OCI-LY1 (cell line): ENCODE measurements around the gene ARHGEF19.
"Not testable (repeated sequence)": the region's sequence is repeated elsewhere in the genome, so short reads cannot be mapped to it uniquely, and the experiment has no call there.

Experiments used
- H2AFZ ChIP-seq: fragments of 200-600 bp; sonication (generic), shearing (Covaris generic); 2 replicates; pipeline ENCODE4 v1.6.0; 2014; ENCODE audit warnings: antibody characterized with exemption, mild to moderate bottlenecking, low read length
- H3F3A ChIP-seq: fragments of 200-600 bp; sonication (generic), shearing (Covaris generic); 2 replicates; pipeline ENCODE4 v1.6.0; 2014; ENCODE audit warnings: mild to moderate bottlenecking, antibody characterized with exemption, low read length, moderate library complexity; ENCODE audit not compliant: insufficient read depth
- H3K27ac ChIP-seq: fragments of 200-600 bp; sonication (generic); 2 replicates; pipeline ENCODE4 v1.5.1; 2014; ENCODE audit warnings: low read length, mixed run types, mild to moderate bottlenecking, low read depth; ENCODE audit not compliant: poor library complexity, severe bottlenecking
- H3K27me3 ChIP-seq: fragments of 200-600 bp; sonication (generic); 2 replicates; pipeline ENCODE4 v1.6.0; 2014; ENCODE audit warnings: antibody characterized with exemption, mild to moderate bottlenecking, low read length, moderate library complexity; ENCODE audit not compliant: insufficient read depth
- H3K36me3 ChIP-seq: fragments of 200-600 bp; sonication (generic); 2 replicates; pipeline ENCODE4 v1.6.1; 2014; ENCODE audit warnings: mild to moderate bottlenecking, antibody characterized with exemption, low read length, moderate library complexity, mixed read lengths; ENCODE audit not compliant: insufficient read depth
- H3K4me1 ChIP-seq: fragments of 200-600 bp; sonication (generic); 2 replicates; pipeline ENCODE4 v1.5.1; 2014; ENCODE audit warnings: mild to moderate bottlenecking, low read length, moderate library complexity; ENCODE audit not compliant: insufficient read depth, severe bottlenecking
- H3K4me2 ChIP-seq: fragments of 200-600 bp; sonication (generic), shearing (Covaris generic); 2 replicates; pipeline ENCODE4 v1.6.1; 2014; ENCODE audit warnings: low read length
- H3K4me3 ChIP-seq: fragments of 200-600 bp; sonication (generic); 2 replicates; pipeline ENCODE4 v1.5.1; 2014; ENCODE audit warnings: low read length, low read depth, mild to moderate bottlenecking, mixed read lengths; ENCODE audit not compliant: poor library complexity, severe bottlenecking
- H3K79me2 ChIP-seq: fragments of 200-600 bp; shearing (Covaris generic); 2 replicates; pipeline ENCODE4 v1.6.1; 2016; ENCODE audit warnings: mixed run types, low read length, mixed read lengths; ENCODE audit not compliant: insufficient read depth
- H3K9ac ChIP-seq: fragments of 200-600 bp; sonication (generic), shearing (Covaris generic); 2 replicates; pipeline ENCODE4 v1.6.1; 2014; ENCODE audit warnings: mild to moderate bottlenecking, low read length, mixed read lengths
- H3K9me2 ChIP-seq: fragments of 200-600 bp; sonication (generic), shearing (Covaris generic); 2 replicates; pipeline ENCODE4 v1.6.1; 2014; ENCODE audit warnings: low read depth, mild to moderate bottlenecking, low read length, mixed read lengths
- H3K9me3 ChIP-seq: fragments of 200-600 bp; shearing (Covaris generic); 2 replicates; pipeline ENCODE4 v1.6.1; 2014; ENCODE audit warnings: low read length, mixed read lengths
- H4K20me1 ChIP-seq: fragments of 200-600 bp; sonication (generic), shearing (Covaris generic); 2 replicates; pipeline ENCODE4 v1.6.0; 2016; ENCODE audit warnings: mild to moderate bottlenecking, low read length; ENCODE audit not compliant: insufficient read depth
- EZH2 ChIP-seq: fragments of 200-600 bp; sonication (generic), shearing (Covaris generic); IDR thresholded peaks from 2 replicates; pipeline ENCODE4 v1.8.0; 2017; ENCODE audit warnings: borderline replicate concordance, mixed run types, mild to moderate bottlenecking, antibody characterized with exemption, low read length, moderate library complexity, mixed read lengths
- TF ChIP-seq, protein P1 (sequence below): fragments of 200-600 bp; sonication (generic), shearing (Covaris generic); IDR thresholded peaks from 2 replicates; pipeline ENCODE4 v1.5.1; 2017; ENCODE audit warnings: mild to moderate bottlenecking, antibody characterized with exemption, low read length, moderate library complexity, mixed read lengths

ARHGEF19 gene

GRCh38 chr1:16226490-16227179, 14.2 kb upstream of the ARHGEF19 start:
- no peaks in the 10 kb centered on the region for H3K9me2 ChIP-seq
- H3K4me1 ChIP-seq = no peaks in the 10 kb centered on the region
- H3K9me3 ChIP-seq = no peaks in the 10 kb centered on the region
- H3K4me2 ChIP-seq = no peak overlapping the region
- no peak overlapping the region for H2AFZ ChIP-seq
- H3K79me2 ChIP-seq = no peaks in the 10 kb centered on the region
- H3K4me3 ChIP-seq = no peak overlapping the region
- H4K20me1 ChIP-seq = no peaks in the 10 kb centered on the region
- TF ChIP-seq, protein P1, sequence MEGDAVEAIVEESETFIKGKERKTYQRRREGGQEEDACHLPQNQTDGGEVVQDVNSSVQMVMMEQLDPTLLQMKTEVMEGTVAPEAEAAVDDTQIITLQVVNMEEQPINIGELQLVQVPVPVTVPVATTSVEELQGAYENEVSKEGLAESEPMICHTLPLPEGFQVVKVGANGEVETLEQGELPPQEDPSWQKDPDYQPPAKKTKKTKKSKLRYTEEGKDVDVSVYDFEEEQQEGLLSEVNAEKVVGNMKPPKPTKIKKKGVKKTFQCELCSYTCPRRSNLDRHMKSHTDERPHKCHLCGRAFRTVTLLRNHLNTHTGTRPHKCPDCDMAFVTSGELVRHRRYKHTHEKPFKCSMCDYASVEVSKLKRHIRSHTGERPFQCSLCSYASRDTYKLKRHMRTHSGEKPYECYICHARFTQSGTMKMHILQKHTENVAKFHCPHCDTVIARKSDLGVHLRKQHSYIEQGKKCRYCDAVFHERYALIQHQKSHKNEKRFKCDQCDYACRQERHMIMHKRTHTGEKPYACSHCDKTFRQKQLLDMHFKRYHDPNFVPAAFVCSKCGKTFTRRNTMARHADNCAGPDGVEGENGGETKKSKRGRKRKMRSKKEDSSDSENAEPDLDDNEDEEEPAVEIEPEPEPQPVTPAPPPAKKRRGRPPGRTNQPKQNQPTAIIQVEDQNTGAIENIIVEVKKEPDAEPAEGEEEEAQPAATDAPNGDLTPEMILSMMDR = no peak
- no peak for TF ChIP-seq EZH2
- H3K9ac ChIP-seq = no peak overlapping the region
- H3K27ac ChIP-seq = no peak overlapping the region
- no peaks in the 10 kb centered on the region for H3K27me3 ChIP-seq
- H3F3A ChIP-seq = no peaks in the 10 kb centered on the region
- no peaks in the 10 kb centered on the region for H3K36me3 ChIP-seq

GRCh38 chr1:16226129-16226489, 13.7 kb upstream of the ARHGEF19 start:
- Histone ChIP-seq H3K9ac (no peak overlapping the region), H3K4me3 (no peak overlapping the region), H3K4me2 (no peak overlapping the region), H3K9me3 (no peaks in the 10 kb centered on the region), H2AFZ (no peak overlapping the region), H3K4me1 (no peaks in the 10 kb centered on the region), H3K27me3 (no peaks in the 10 kb centered on the region), H3F3A (no peaks in the 10 kb centered on the region), H3K36me3 (no peaks in the 10 kb centered on the region), H3K79me2 (no peaks in the 10 kb centered on the region), H3K27ac (no peak overlapping the region), H3K9me2 (no peaks in the 10 kb centered on the region), H4K20me1 (no peaks in the 10 kb centered on the region)
- TF ChIP-seq EZH2 = no peak
- TF ChIP-seq, protein P1 = no peak

GRCh38 chr1:16224472-16224871, 12.0 kb upstream of the ARHGEF19 start:
- Histone ChIP-seq H3K4me2 (no peak overlapping the region), H3K9me2 (no peaks in the 10 kb centered on the region), H3K27ac (no peak overlapping the region), H3K79me2 (no peaks in the 10 kb centered on the region), H3F3A (no peaks in the 10 kb centered on the region), H3K36me3 (no peaks in the 10 kb centered on the region), H4K20me1 (no peaks in the 10 kb centered on the region), H3K4me3 (no peak overlapping the region), H3K27me3 (no peaks in the 10 kb centered on the region), H3K9me3 (no peaks in the 10 kb centered on the region), H2AFZ (no peak overlapping the region), H3K4me1 (no peaks in the 10 kb centered on the region), H3K9ac (no peak overlapping the region)
- no peak for TF ChIP-seq EZH2
- TF ChIP-seq, protein P1 = no peak

- not testable (repeated sequence) for H3K9me2 ChIP-seq, H3K4me1 ChIP-seq, H3K9ac ChIP-seq, H3K4me3 ChIP-seq, H2AFZ ChIP-seq, H3K79me2 ChIP-seq, H4K20me1 ChIP-seq, H3K4me2 ChIP-seq, H3K9me3 ChIP-seq, H3F3A ChIP-seq, H3K27ac ChIP-seq, H3K27me3 ChIP-seq, H3K36me3 ChIP-seq
Observed at GRCh38 chr1:16222716-16223115, 10.3 kb upstream of the ARHGEF19 start.
